HCT116 (cell line): Measurements from ENCODE around the gene ERVMER34-1. TPM values are rescaled to one million over a fixed set of nuclear protein-coding genes. Genes with fewer than 3 reads are reported as not detected.
A peak's percentile ranks its signal among the peaks of the same experiment; 100 is the strongest.

Experiments used
- ATAC-seq: fragments of 200-7000 bp; cut with Tn5 transposase; 2 replicates; pipeline ENCODE4 v1.9.1; 2020; ENCODE audit warnings: mild to moderate bottlenecking, moderate library complexity
- BruUV-seq: library from RNA; stranded (reverse); fragments of 400-500 nt; replicated peaks from 2 replicates; lab custom pipeline; 2021; lab: Mats Ljungman, UMichigan
- CTCF ChIA-PET: fragments of 300-600 bp; sonication (Branson Sonifier 250); formaldehyde crosslinking; loops from one replicate; lab custom pipeline; 2021; ENCODE audit warnings: antibody characterized with exemption; lab: Charles Lee
- POLR2A ChIA-PET: fragments of 300-600, 350-600 bp; sonication (Branson Sonifier 250); formaldehyde crosslinking; loops from one replicate; lab custom pipeline; 2021; ENCODE audit warnings: antibody characterized with exemption; lab: Charles Lee
- RAD21 ChIA-PET, 2 experiments: fragments of 300-600 bp; sonication (Branson Sonifier 250); formaldehyde crosslinking; loops; one replicate each; lab custom pipeline; 2023; ENCODE audit warnings: low total read pairs in 2 of 2; ENCODE audit not compliant: uncharacterized antibody in 2 of 2, unreplicated experiment in 2 of 2, low non-redundant PET in 1 of 2; lab: Charles Lee
- DNase-seq: peaks from one replicate; pipeline ENCODE4 v3.0.0-alpha.2; 2010; ENCODE audit warnings: low read depth, low spot score
- H2AFZ ChIP-seq: fragments of 200-600 bp; shearing (Covaris generic), sonication (generic); 2 replicates; pipeline ENCODE4 v1.6.1; 2017; ENCODE audit warnings: low read depth, mixed run types, mixed read lengths, antibody characterized with exemption, low read length; ENCODE audit not compliant: poor library complexity, severe bottlenecking
- H3K27ac ChIP-seq: 2 replicates; pipeline ENCODE4 v1.5.1; 2012; ENCODE audit warnings: low read depth, low read length
- H3K27me3 ChIP-seq: fragments of 200-600 bp; sonication (generic); 2 replicates; pipeline ENCODE4 v1.6.1; 2016; ENCODE audit warnings: mixed run types, low read length, mixed read lengths; ENCODE audit not compliant: insufficient read depth
- H3K36me3 ChIP-seq, 2 experiments: fragments of 200-500 bp in 1 of 2; fragments of 200-600 bp in 1 of 2; sonication (Bioruptor generic) in 1 of 2; sonication (generic) in 1 of 2; 2 replicates each; pipeline versions ENCODE4 v1.5.1 to v1.6.1; 2014 to 2016; ENCODE audit warnings: low read length in 2 of 2, inconsistent platforms in 1 of 2, mixed read lengths in 1 of 2, mixed run types in 1 of 2; ENCODE audit not compliant: insufficient read depth in 2 of 2, control insufficient read depth in 1 of 2
- H3K4me1 ChIP-seq, 2 experiments: fragments of 200-600 bp in 1 of 2; sonication (generic) in 1 of 2; 2 replicates each; pipeline versions ENCODE4 v1.5.1 to v1.6.1; 2012 to 2017; ENCODE audit warnings: low read length in 2 of 2, inconsistent platforms in 1 of 2, mild to moderate bottlenecking in 1 of 2, mixed read lengths in 1 of 2, mixed run types in 1 of 2, moderate library complexity in 1 of 2; ENCODE audit not compliant: insufficient read depth in 2 of 2, control insufficient read depth in 1 of 2
- H3K4me2 ChIP-seq: fragments of 200-600 bp; sonication (generic); 2 replicates; pipeline ENCODE4 v1.6.1; 2017; ENCODE audit warnings: mixed run types, low read length, mixed read lengths
- H3K4me3 ChIP-seq, 2 experiments: fragments of 200-600 bp in 1 of 2; sonication (generic) in 1 of 2; replicated peaks in 1 of 2; 2 replicates each; pipeline ENCODE4 v1.5.1; 2011 to 2016; ENCODE audit warnings: low read length in 2 of 2, control low read depth in 1 of 2, low read depth in 1 of 2, mild to moderate bottlenecking in 1 of 2, mixed read lengths in 1 of 2, mixed run types in 1 of 2
- H3K79me2 ChIP-seq: fragments of 200-600 bp; sonication (generic); 2 replicates; pipeline ENCODE4 v1.6.1; 2017; ENCODE audit warnings: mild to moderate bottlenecking, mixed run types, low read length, moderate library complexity, mixed read lengths; ENCODE audit not compliant: insufficient read depth
- H3K9ac ChIP-seq: fragments of 200-600 bp; sonication (generic); 2 replicates; pipeline ENCODE4 v1.6.1; 2016; ENCODE audit warnings: low read length, mixed read lengths
- H3K9me2 ChIP-seq: fragments of 200-600 bp; sonication (generic), shearing (Covaris generic); 2 replicates; pipeline ENCODE4 v1.6.1; 2017; ENCODE audit warnings: mixed run types, mild to moderate bottlenecking, moderate library complexity; ENCODE audit not compliant: insufficient read depth
- H3K9me3 ChIP-seq, 2 experiments: fragments of 200-500 bp in 1 of 2; fragments of 200-600 bp in 1 of 2; sonication (Bioruptor generic) in 1 of 2; sonication (generic) in 1 of 2; 2 replicates each; pipeline ENCODE4 v1.6.1; 2014 to 2017; ENCODE audit warnings: low read length in 2 of 2, mixed read lengths in 2 of 2, inconsistent platforms in 1 of 2, low read depth in 1 of 2, mild to moderate bottlenecking in 1 of 2, mixed run types in 1 of 2, moderate library complexity in 1 of 2; ENCODE audit not compliant: control insufficient read depth in 1 of 2, insufficient read depth in 1 of 2
- H4K20me1 ChIP-seq: fragments of 200-600 bp; sonication (generic), shearing (Covaris generic); 2 replicates; pipeline ENCODE4 v1.6.1; 2017; ENCODE audit warnings: mixed run types, mild to moderate bottlenecking, moderate library complexity; ENCODE audit not compliant: insufficient read depth
- ATF3 ChIP-seq: IDR thresholded peaks from 2 replicates; pipeline ENCODE4 v1.6.1; 2012
- EZH2 ChIP-seq: fragments of 200-600 bp; sonication (generic); IDR thresholded peaks from 2 replicates; pipeline ENCODE4 v1.6.1; 2017; ENCODE audit warnings: antibody characterized with exemption, mixed run types
- FOSL1 ChIP-seq: IDR thresholded peaks from 2 replicates; pipeline ENCODE4 v1.6.1; 2012; ENCODE audit warnings: low read depth
- POLR2A ChIP-seq: IDR thresholded peaks from 2 replicates; pipeline ENCODE4 v1.7.0; 2011; ENCODE audit warnings: borderline replicate concordance; ENCODE audit not compliant: insufficient read depth, insufficient read length; ENCODE audit errors: extremely low read depth
- POLR2AphosphoS5 ChIP-seq: IDR thresholded peaks from 2 replicates; pipeline ENCODE4 v1.6.1; 2011; ENCODE audit warnings: mild to moderate bottlenecking, low read depth, low read length, moderate library complexity
- RAD21 ChIP-seq: IDR thresholded peaks from 2 replicates; pipeline ENCODE4 v1.6.1; 2012; ENCODE audit warnings: low read depth, mild to moderate bottlenecking
- REST ChIP-seq: IDR thresholded peaks from 2 replicates; pipeline ENCODE4 v1.6.1; 2012; ENCODE audit warnings: low read depth
- SIN3A ChIP-seq: IDR thresholded peaks from 2 replicates; pipeline ENCODE4 v1.6.1; 2012; ENCODE audit warnings: low read depth
- ZNF274 ChIP-seq: fragments of 200-500 bp; sonication (Bioruptor generic); IDR thresholded peaks from 2 replicates; pipeline ENCODE4 v1.6.1; 2014; ENCODE audit warnings: mild to moderate bottlenecking, low read depth, low read length, inconsistent platforms
- intact Hi-C: fragments of 100-400 bp; cut with micrococcal nuclease; formaldehyde crosslinking; loops from 2 replicates; pipeline ENCODE4 v1.10.0; 2022
- total RNA-seq: library from RNA; stranded (reverse); gene quantifications from one replicate; pipeline ENCODE4 v1.2.1, GENCODE V29; 2021; ENCODE audit not compliant: unreplicated experiment

The ERVMER34-1 gene
- total RNA-seq, 1 experiment from 2014 or later: 17.5 TPM

- H3K4me2 ChIP-seq: no peak overlapping the region
- no peak overlapping the region for H2AFZ ChIP-seq
- ATAC-seq (peak; percentile 88), DNase-seq (peak; percentile 13)
- CTCF ChIA-PET: no interaction called here
- H3K27me3 ChIP-seq: no peaks in the 10 kb centered on the region
- POLR2A ChIA-PET: no interaction called here
- BruUV-seq: no TSS peak
- TF ChIP-seq RAD21 (no peak), ZNF274 (no peak), SIN3A (no peak), FOSL1 (no peak), POLR2A (peak; percentile 41), ATF3 (no peak), POLR2AphosphoS5 (no peak), EZH2 (no peak)
- no peaks in the 10 kb centered on the region for H3K79me2 ChIP-seq
- no peaks in the 10 kb centered on the region for H3K36me3 ChIP-seq
- RAD21 ChIA-PET: no interaction called here
- no peaks in the 10 kb centered on the region for H3K9me2 ChIP-seq
- no peak overlapping the region for H3K4me3 ChIP-seq
- intact Hi-C loops: no loop called here
- H3K4me1 ChIP-seq: no peaks in the 10 kb centered on the region
- no peak overlapping the region for H3K9ac ChIP-seq
- no peaks in the 10 kb centered on the region for H4K20me1 ChIP-seq
- H3K9me3 ChIP-seq: no peaks in the 10 kb centered on the region
- no peak overlapping the region for H3K27ac ChIP-seq
These were observed 29.6 kb upstream of the ERVMER34-1 start for GRCh38 chr4:52780617-52781354.

- CTCF ChIA-PET: no interaction called here
- H3K36me3 ChIP-seq: no peaks in the 10 kb centered on the region
- no peak for ATAC-seq
These were observed 29.0 kb upstream of the ERVMER34-1 start for GRCh38 chr4:52780206-52780605.

More at GRCh38 chr4:52780206-52780605, 29.0 kb upstream of the ERVMER34-1 start:
- no peak overlapping the region for H3K27ac ChIP-seq
- no peaks in the 10 kb centered on the region for H3K4me1 ChIP-seq
- H3K9me2 ChIP-seq: no peaks in the 10 kb centered on the region
- no peak overlapping the region for H3K9ac ChIP-seq
- no peak overlapping the region for H3K4me3 ChIP-seq
- no peaks in the 10 kb centered on the region for H4K20me1 ChIP-seq
- no peak overlapping the region for H3K4me2 ChIP-seq
- no peak overlapping the region for H2AFZ ChIP-seq
- RAD21 ChIA-PET: no interaction called here
- no peak for TF ChIP-seq REST
- no peaks in the 10 kb centered on the region for H3K9me3 ChIP-seq
- no peaks in the 10 kb centered on the region for H3K27me3 ChIP-seq
- POLR2A ChIA-PET: no interaction called here
- intact Hi-C loops: no loop called here
- H3K79me2 ChIP-seq: no peaks in the 10 kb centered on the region
- no peak for DNase-seq
- BruUV-seq: no TSS peak
